Ishikawa (cell line): ENCODE data around the gene GTPBP1.

Experiments used
- CEBPB ChIP-seq: IDR thresholded peaks from 2 replicates; pipeline ENCODE4 v1.6.1; 2012
- CREB1 ChIP-seq: IDR thresholded peaks from 2 replicates; pipeline ENCODE4 v1.6.1; 2012; ENCODE audit warnings: low read depth
- EGR1 ChIP-seq: IDR thresholded peaks from 2 replicates; pipeline ENCODE4 v1.6.1; 2012
- EP300 ChIP-seq: IDR thresholded peaks from 2 replicates; pipeline ENCODE4 v1.6.1; 2012; ENCODE audit warnings: borderline replicate concordance
- FOXM1 ChIP-seq: IDR thresholded peaks from 2 replicates; pipeline ENCODE4 v1.6.1; 2012; ENCODE audit warnings: low read depth, borderline replicate concordance
- NFIC ChIP-seq: IDR thresholded peaks from 2 replicates; pipeline ENCODE4 v1.6.1; 2012
- RAD21 ChIP-seq: IDR thresholded peaks from 2 replicates; pipeline ENCODE4 v1.6.1; 2012; ENCODE audit warnings: low read depth
- TAF1 ChIP-seq: IDR thresholded peaks from 2 replicates; pipeline ENCODE4 v1.6.1; 2012; ENCODE audit warnings: low read depth, mild to moderate bottlenecking
- TCF12 ChIP-seq: IDR thresholded peaks from 2 replicates; pipeline ENCODE4 v1.6.1; 2012; ENCODE audit warnings: low read depth
- TEAD4 ChIP-seq: IDR thresholded peaks from 2 replicates; pipeline ENCODE4 v1.6.1; 2012
- YY1 ChIP-seq: IDR thresholded peaks from 2 replicates; pipeline ENCODE4 v1.6.1; 2012; ENCODE audit warnings: low read depth
- ZBTB7A ChIP-seq: IDR thresholded peaks from 2 replicates; pipeline ENCODE4 v1.6.1; 2012; ENCODE audit warnings: low read depth
- TF ChIP-seq, protein P1 (sequence below): IDR thresholded peaks from 2 replicates; pipeline ENCODE4 v1.6.1; 2012; ENCODE audit warnings: low read depth, mild to moderate bottlenecking
- TF ChIP-seq, protein P2 (sequence below): IDR thresholded peaks from 2 replicates; pipeline ENCODE4 v1.6.1; 2012
- TF ChIP-seq, protein P3 (sequence below): IDR thresholded peaks from 2 replicates; pipeline ENCODE4 v1.6.1; 2012

GTPBP1 gene

GRCh38 chr22:38710866-38711265 is 5.1 kb downstream of the GTPBP1 start:
- TF ChIP-seq TCF12 (no peak), FOXM1 (no peak), YY1 (no peak), CREB1 (no peak), ZBTB7A (no peak), TAF1 (no peak), TEAD4 (no peak)

DNA sequence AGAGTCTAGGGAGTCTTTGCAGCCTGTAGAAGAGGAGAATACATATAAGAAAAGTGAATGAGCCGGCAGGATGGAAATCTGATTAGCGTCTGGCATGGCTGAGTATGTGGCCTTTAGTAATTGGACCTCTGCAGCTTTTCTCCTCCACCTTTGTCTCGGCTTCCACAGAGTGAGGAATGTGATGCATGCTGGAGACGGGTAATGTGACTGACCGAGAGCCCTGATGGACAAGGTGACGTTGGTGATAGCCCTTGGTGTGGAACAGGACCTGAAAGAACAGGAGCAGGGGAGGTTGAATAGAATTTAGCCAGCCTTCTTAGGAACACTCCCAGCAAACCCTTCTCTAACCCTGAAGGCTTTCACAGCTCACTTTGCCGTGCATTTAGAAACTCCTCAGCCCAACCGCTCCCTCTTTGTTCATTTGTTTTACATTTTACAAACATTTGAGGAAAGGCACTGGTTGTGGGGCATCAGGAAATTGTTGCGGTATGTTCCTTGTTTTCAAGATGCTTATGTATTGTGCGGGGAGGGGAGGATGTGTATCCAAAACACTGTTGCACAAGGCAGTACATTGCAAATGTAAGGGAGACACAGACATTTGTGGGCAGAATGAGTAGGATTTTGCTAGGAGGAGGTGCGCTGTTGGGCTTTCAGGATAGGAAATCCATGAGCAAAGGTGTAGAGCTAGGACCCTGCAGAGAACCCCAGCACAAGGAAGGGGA is 6.9 kb downstream of the GTPBP1 start:
- TF ChIP-seq, protein P1, sequence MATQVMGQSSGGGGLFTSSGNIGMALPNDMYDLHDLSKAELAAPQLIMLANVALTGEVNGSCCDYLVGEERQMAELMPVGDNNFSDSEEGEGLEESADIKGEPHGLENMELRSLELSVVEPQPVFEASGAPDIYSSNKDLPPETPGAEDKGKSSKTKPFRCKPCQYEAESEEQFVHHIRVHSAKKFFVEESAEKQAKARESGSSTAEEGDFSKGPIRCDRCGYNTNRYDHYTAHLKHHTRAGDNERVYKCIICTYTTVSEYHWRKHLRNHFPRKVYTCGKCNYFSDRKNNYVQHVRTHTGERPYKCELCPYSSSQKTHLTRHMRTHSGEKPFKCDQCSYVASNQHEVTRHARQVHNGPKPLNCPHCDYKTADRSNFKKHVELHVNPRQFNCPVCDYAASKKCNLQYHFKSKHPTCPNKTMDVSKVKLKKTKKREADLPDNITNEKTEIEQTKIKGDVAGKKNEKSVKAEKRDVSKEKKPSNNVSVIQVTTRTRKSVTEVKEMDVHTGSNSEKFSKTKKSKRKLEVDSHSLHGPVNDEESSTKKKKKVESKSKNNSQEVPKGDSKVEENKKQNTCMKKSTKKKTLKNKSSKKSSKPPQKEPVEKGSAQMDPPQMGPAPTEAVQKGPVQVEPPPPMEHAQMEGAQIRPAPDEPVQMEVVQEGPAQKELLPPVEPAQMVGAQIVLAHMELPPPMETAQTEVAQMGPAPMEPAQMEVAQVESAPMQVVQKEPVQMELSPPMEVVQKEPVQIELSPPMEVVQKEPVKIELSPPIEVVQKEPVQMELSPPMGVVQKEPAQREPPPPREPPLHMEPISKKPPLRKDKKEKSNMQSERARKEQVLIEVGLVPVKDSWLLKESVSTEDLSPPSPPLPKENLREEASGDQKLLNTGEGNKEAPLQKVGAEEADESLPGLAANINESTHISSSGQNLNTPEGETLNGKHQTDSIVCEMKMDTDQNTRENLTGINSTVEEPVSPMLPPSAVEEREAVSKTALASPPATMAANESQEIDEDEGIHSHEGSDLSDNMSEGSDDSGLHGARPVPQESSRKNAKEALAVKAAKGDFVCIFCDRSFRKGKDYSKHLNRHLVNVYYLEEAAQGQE, result no peak
- TF ChIP-seq, protein P2, sequence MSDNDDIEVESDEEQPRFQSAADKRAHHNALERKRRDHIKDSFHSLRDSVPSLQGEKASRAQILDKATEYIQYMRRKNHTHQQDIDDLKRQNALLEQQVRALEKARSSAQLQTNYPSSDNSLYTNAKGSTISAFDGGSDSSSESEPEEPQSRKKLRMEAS, result no peak
- TF ChIP-seq ZBTB7A, result no peak
- no peak for TF ChIP-seq TCF12
- no peak for TF ChIP-seq TEAD4
- no peak for TF ChIP-seq YY1
- no peak for TF ChIP-seq EP300
- no peak for TF ChIP-seq NFIC
- TF ChIP-seq EGR1, result no peak
- TF ChIP-seq RAD21, result no peak
- TF ChIP-seq TAF1, result no peak
- no peak for TF ChIP-seq CREB1

DNA sequence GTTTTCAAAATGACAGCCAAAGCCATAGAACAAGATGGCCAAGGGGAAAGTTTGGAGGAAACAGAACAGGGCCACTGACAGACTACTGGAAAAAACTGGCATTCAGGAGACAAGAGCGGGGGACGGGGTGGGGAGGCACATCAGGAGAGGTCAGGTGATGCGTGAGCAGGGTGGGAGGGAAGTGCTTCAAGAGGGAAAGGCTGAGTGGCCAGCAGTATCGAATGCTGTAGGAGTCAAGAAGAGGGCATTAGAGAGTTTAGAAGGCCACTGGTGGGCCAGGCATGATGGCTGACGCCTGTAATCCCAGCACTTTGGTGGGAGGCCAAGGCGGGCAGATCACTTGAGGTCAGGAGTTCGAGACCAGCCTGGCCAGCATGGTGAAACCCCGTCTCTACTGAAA is 8.2 kb downstream of the GTPBP1 start:
- TF ChIP-seq, protein P1, result no peak
- no peak for TF ChIP-seq EGR1
- no peak for TF ChIP-seq CEBPB
- no peak for TF ChIP-seq YY1
- no peak for TF ChIP-seq NFIC
- TF ChIP-seq, protein P2, result no peak
- TF ChIP-seq, protein P3, sequence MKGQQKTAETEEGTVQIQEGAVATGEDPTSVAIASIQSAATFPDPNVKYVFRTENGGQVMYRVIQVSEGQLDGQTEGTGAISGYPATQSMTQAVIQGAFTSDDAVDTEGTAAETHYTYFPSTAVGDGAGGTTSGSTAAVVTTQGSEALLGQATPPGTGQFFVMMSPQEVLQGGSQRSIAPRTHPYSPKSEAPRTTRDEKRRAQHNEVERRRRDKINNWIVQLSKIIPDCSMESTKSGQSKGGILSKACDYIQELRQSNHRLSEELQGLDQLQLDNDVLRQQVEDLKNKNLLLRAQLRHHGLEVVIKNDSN, result no peak
- TF ChIP-seq CREB1, result no peak
- no peak for TF ChIP-seq TAF1
- TF ChIP-seq FOXM1, result no peak
- TF ChIP-seq TCF12, result no peak
- no peak for TF ChIP-seq RAD21
- TF ChIP-seq EP300, result no peak

DNA sequence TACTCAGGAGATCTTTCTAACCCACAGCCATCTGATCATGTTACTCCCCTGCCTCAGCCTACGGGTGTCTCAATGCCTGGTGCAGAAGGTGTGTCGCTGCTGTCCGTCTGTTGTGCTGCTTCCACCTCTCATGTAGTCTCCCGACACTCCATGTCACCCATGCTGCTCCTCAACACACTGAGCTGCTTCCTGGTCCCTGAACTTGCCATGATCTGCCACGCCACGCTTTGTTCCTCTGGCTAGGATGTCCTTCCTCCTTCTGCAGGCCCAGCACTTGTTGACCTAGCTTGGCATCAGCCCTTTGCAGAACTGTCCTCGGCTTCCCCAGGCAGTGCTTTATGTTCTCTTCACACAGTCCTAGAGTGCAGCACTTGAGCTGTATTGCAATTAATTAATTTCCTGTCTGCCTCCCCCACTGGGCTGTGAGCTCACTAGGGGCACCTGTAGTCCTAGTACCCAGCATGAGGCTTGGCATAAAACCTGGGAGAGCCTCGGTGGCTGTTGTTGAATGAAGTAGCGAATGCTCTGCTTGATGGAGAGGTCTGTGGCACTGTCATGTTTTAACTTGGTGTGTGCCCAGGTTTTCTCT is 9.5 kb downstream of the GTPBP1 start:
- TF ChIP-seq CEBPB (no peak), EGR1 (no peak), RAD21 (no peak), YY1 (no peak), EP300 (no peak), CREB1 (no peak), TAF1 (no peak), TEAD4 (no peak), TCF12 (no peak), ZBTB7A (no peak), NFIC (no peak), FOXM1 (no peak)
- TF ChIP-seq, protein P3, result no peak
- TF ChIP-seq, protein P1, result no peak
- TF ChIP-seq, protein P2, result no peak
